DOHH2 (cell line): ENCODE data around the gene CGN.

ENCODE experiments used
- H3F3A ChIP-seq: fragments of 200-600 bp; sonication (generic), shearing (Covaris generic); 2 replicates; pipeline ENCODE4 v1.6.0; 2016; ENCODE audit warnings: antibody characterized with exemption, mild to moderate bottlenecking; ENCODE audit not compliant: control insufficient read depth, insufficient read depth
- H3K27ac ChIP-seq: fragments of 200-600 bp; sonication (generic); 2 replicates; pipeline ENCODE4 v1.5.1; 2014; ENCODE audit warnings: low read depth, mild to moderate bottlenecking, low read length, moderate library complexity
- H3K27me3 ChIP-seq: fragments of 200-600 bp; sonication (generic); 2 replicates; pipeline ENCODE4 v1.6.1; 2014; ENCODE audit warnings: mild to moderate bottlenecking, low read length, mixed read lengths; ENCODE audit not compliant: control insufficient read depth
- H3K36me3 ChIP-seq: fragments of 200-600 bp; sonication (generic); 2 replicates; pipeline ENCODE4 v1.6.1; 2014; ENCODE audit warnings: mild to moderate bottlenecking, low read length, moderate library complexity, mixed read lengths; ENCODE audit not compliant: control insufficient read depth
- H3K4me1 ChIP-seq: fragments of 200-600 bp; sonication (generic); 2 replicates; pipeline ENCODE4 v1.6.1; 2014; ENCODE audit warnings: mild to moderate bottlenecking, low read length, mixed read lengths; ENCODE audit not compliant: control insufficient read depth
- H3K4me2 ChIP-seq: fragments of 200-600 bp; sonication (generic); 2 replicates; pipeline ENCODE4 v1.6.0; 2014; ENCODE audit warnings: mild to moderate bottlenecking, low read length, moderate library complexity
- H3K4me3 ChIP-seq: fragments of 200-600 bp; sonication (generic); 2 replicates; pipeline ENCODE4 v1.5.1; 2014; ENCODE audit warnings: mild to moderate bottlenecking, low read length, mixed read lengths
- H3K79me2 ChIP-seq: fragments of 200-600 bp; sonication (generic); 2 replicates; pipeline ENCODE4 v1.6.1; 2014; ENCODE audit warnings: mild to moderate bottlenecking, low read length, mixed read lengths; ENCODE audit not compliant: control insufficient read depth
- H3K9me2 ChIP-seq: fragments of 200-600 bp; sonication (generic); replicated peaks from 2 replicates; pipeline ENCODE4 v1.6.1; 2014; ENCODE audit warnings: mild to moderate bottlenecking, low read length, mixed read lengths; ENCODE audit not compliant: control insufficient read depth
- H3K9me3 ChIP-seq: fragments of 200-600 bp; sonication (generic); 2 replicates; pipeline ENCODE4 v1.6.1; 2014; ENCODE audit warnings: antibody characterized with exemption, low read length, mixed read lengths; ENCODE audit not compliant: control insufficient read depth, insufficient read depth
- H4K20me1 ChIP-seq: fragments of 200-600 bp; sonication (generic); 2 replicates; pipeline ENCODE4 v1.6.0; 2014; ENCODE audit warnings: low read depth, mild to moderate bottlenecking, antibody characterized with exemption, low read length, moderate library complexity; ENCODE audit not compliant: control insufficient read depth, insufficient read depth
- CTCF ChIP-seq: fragments of 200-600 bp; sonication (generic); IDR thresholded peaks from one replicate; pipeline ENCODE4 v1.5.1; 2014; ENCODE audit warnings: antibody characterized with exemption, mild to moderate bottlenecking, low read depth, low read length; ENCODE audit not compliant: poor library complexity, severe bottlenecking
- EZH2phosphoT487 ChIP-seq: fragments of 200-600 bp; sonication (generic); IDR thresholded peaks from 2 replicates; pipeline ENCODE4 v1.6.1; 2017; ENCODE audit warnings: borderline replicate concordance, mild to moderate bottlenecking, antibody characterized with exemption, low read length, moderate library complexity, mixed read lengths

Gene CGN

GRCh38 chr1:151476083-151476482, 35.1 kb upstream of the CGN start:
- no peak overlapping the region for H3K27ac ChIP-seq
- no peaks in the 10 kb centered on the region for H4K20me1 ChIP-seq
- no peak overlapping the region for H3K4me2 ChIP-seq
- H3K27me3 ChIP-seq: no peaks in the 10 kb centered on the region
- no peaks in the 10 kb centered on the region for H3F3A ChIP-seq
- no peaks in the 10 kb centered on the region for H3K79me2 ChIP-seq
- no peaks in the 10 kb centered on the region for H3K9me3 ChIP-seq
- no peaks in the 10 kb centered on the region for H3K9me2 ChIP-seq
- H3K36me3 ChIP-seq: no peaks in the 10 kb centered on the region
- TF ChIP-seq CTCF (no peak), EZH2phosphoT487 (no peak)
- no peaks in the 10 kb centered on the region for H3K4me1 ChIP-seq
- H3K4me3 ChIP-seq: no peak overlapping the region

- H3K79me2 ChIP-seq: no peaks in the 10 kb centered on the region
- TF ChIP-seq EZH2phosphoT487: no peak
- TF ChIP-seq CTCF: no peak
- no peaks in the 10 kb centered on the region for H4K20me1 ChIP-seq
- no peak overlapping the region for H3K27ac ChIP-seq
- no peaks in the 10 kb centered on the region for H3K4me1 ChIP-seq
- H3K9me3 ChIP-seq: peaks cover 4% of the 10 kb centered on the region
- H3K36me3 ChIP-seq: no peaks in the 10 kb centered on the region
- H3K4me2 ChIP-seq: no peak overlapping the region
- no peaks in the 10 kb centered on the region for H3F3A ChIP-seq
- no peaks in the 10 kb centered on the region for H3K9me2 ChIP-seq
- no peak overlapping the region for H3K4me3 ChIP-seq
- no peaks in the 10 kb centered on the region for H3K27me3 ChIP-seq
Measured at GRCh38 chr1:151477066-151477465, 34.1 kb upstream of the CGN start.

- peaks cover 7% of the 10 kb centered on the region for H3K9me3 ChIP-seq
- no peak overlapping the region for H3K27ac ChIP-seq
- TF ChIP-seq EZH2phosphoT487 (no peak), CTCF (no peak)
- H3K4me3 ChIP-seq: no peak overlapping the region
- H3K4me2 ChIP-seq: no peak overlapping the region
- H4K20me1 ChIP-seq: no peaks in the 10 kb centered on the region
- no peaks in the 10 kb centered on the region for H3K9me2 ChIP-seq
- no peaks in the 10 kb centered on the region for H3K79me2 ChIP-seq
- H3F3A ChIP-seq: no peaks in the 10 kb centered on the region
- H3K36me3 ChIP-seq: no peaks in the 10 kb centered on the region
- no peaks in the 10 kb centered on the region for H3K27me3 ChIP-seq
- H3K4me1 ChIP-seq: no peaks in the 10 kb centered on the region
Measured at GRCh38 chr1:151478140-151478812, 32.9 kb upstream of the CGN start.
